HUDEP-2 (cell line): ENCODE results near the gene LPCAT3.

Experiments
- DNase-seq, 76 experiments: peaks; one replicate each; lab custom pipeline; 2025; ENCODE audit not compliant: unreplicated experiment in 76 of 76; lab: John Stamatoyannopoulos, UW

The LPCAT3 gene

GRCh38 chr12:6965714-6966113, 52.6 kb downstream of the LPCAT3 start:
- no peak for DNase-seq

- DNase-seq: peak in 74 of 76 experiments; percentile 16 to 93 (median 78)
These were observed 53.1 kb downstream of the LPCAT3 start for GRCh38 chr12:6965026-6965661.

- DNase-seq: peak in 21 of 76 experiments; percentile 9 to 62 (median 41)
These were observed 53.7 kb downstream of the LPCAT3 start for GRCh38 chr12:6964605-6965025.

- no peak for DNase-seq
These were observed 54.4 kb downstream of the LPCAT3 start for GRCh38 chr12:6963791-6964413.

- no peak for DNase-seq
These were observed 55.1 kb downstream of the LPCAT3 start for GRCh38 chr12:6963016-6963731.

DNA sequence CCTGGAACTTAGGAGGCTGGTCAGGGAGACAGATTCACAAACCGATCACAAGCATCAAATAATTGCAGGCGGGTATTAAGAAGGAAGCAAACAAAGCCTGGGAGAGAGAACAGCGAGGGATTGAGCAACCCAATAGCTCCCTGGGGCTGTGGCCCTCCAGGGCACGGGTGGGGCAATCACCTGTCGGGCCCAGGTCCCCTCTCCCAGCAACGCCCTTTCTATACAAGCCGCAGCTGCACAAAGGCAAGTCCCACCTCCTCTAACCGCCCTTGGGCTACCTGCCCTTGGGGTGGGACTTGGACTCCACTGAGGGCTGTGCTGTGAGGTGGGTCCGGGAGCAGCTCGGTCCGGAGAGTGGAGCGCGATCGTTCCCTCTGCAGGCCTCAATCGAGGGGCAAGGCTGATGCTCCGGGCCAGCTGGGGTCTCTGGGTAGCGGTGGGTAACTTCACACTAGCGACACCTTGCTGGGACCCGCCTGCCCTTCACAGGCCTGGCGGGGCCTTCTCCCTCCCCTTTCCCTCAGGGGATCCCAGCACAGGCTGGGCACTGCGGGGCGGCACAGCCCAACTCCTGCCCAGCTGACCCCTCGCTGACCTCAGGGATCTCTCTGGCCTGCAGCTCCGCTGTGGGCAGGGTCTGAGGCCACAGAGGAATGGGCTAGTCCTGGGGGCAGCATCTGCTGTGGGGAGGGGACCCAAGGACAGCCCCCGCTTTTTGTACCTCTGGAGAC, 55.8 kb downstream of the LPCAT3 start:
- DNase-seq: peak in 1 of 76 experiments; percentile 79

DNA sequence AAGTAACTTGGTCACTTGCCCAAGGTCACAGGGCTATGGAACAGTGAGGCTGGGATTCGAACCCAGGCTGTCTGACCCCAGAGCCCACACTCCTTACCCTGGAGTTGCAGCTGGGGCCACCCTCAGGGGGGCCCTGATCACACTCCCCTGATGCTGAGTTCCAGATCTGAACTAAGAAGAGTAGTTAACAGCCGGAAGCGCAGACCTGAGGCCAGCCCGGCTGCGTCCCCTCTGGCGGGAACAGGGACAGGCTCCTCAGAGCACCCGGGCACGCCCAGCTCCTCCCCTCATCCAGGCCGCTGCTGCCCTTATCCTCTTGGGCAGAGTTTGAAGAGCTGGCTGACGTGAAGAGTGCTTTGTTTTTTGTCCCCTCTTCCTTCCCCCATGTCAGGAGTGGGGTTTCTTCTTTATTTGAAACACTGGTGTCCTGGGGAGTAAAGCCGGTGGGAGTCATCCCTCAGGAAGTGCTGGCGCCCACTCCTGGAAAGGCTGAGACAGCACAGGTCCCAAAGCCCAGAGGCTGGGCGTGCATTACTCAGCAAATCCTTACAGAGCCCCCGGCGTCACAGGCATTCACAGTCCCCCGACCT, 56.5 kb downstream of the LPCAT3 start:
- peak in 75 of 76 experiments; percentile 33 to 92 (median 78) for DNase-seq

DNA sequence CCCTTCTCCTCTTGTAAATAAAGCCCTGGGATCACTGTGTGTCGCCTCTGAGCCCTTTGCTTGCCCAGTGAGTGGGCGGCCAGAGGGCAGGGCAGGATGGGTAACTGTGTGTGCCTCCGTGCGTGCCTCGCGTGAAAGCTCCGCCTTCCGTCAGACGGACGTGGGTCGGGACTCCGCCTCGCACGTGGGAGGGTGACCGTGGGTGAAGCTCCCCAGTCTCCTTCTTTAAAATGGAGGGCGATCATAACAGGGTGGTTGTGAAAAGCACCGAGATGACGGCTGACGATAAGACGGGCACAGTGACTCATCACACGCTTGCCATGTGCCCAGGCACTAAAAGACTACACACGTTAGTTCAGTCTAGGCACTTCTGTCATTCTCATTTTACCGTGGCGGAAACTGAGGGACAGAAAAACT, 57.0 kb downstream of the LPCAT3 start:
- peak in 74 of 76 experiments; percentile 61 to 95 (median 86) for DNase-seq

DNA sequence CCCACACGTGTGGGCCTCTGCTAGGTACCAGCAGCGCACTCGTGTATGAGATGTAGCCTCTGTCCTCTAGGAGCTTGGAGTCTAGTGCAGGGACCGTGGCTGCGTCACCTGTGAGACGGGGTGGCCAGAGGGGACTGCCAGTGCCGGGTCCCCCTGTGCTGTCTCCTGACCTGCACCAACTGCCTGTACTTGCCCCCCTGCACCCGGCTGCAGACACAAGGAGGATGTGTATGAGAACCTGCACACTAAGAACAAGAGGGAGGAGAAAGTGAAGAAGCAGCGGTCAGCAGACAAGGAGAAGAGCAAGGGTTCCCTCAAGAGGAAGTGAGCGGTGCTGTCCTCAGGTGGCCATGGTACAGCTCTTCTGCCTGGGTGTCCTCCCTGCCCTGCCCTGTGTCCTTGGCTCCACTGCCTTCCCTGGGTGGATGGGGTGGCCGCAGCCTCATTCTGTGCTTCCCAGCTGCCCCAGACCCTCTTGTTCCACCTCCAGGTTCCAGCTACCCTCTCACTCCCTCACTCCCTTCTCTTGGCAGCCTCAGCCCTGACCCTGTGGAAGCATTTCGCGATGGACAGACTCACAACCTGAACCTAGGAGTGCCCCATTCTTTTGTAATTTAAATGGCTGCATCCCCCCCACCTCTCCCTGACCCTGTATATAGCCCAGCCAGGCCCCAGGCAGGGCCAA, 57.5 kb downstream of the LPCAT3 start:
- peak in 35 of 76 experiments; percentile 10 to 83 (median 38) for DNase-seq

DNA sequence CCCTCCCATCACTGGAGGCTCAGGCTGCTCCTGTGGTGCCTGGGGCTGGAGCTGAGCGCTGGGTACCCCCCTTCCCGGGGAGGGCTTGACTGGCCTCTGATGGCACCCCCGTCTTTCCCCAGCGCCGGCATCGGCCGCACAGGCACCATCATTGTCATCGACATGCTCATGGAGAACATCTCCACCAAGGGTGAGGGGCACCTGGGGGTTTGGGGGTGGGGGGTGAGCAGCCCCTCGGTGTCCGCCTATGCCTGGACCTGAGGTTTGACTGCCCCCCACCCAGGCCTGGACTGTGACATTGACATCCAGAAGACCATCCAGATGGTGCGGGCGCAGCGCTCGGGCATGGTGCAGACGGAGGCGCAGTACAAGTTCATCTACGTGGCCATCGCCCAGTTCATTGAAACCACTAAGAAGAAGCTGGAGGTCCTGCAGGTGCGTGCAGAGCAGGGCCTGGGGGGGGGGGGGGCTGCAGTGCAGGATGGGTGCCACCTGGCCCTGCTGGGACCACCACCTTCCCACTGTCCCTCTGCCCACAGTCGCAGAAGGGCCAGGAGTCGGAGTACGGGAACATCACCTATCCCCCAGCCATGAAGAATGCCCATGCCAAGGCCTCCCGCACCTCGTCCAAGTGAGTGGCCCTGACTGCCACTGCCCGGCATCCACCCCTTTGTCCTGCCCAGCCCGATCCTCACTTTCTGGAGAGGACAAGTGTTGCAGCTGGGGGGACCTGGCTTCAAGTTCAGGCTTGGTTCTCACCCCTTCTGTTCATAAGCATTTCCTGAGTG, 58.3 kb downstream of the LPCAT3 start:
- no peak for DNase-seq

DNA sequence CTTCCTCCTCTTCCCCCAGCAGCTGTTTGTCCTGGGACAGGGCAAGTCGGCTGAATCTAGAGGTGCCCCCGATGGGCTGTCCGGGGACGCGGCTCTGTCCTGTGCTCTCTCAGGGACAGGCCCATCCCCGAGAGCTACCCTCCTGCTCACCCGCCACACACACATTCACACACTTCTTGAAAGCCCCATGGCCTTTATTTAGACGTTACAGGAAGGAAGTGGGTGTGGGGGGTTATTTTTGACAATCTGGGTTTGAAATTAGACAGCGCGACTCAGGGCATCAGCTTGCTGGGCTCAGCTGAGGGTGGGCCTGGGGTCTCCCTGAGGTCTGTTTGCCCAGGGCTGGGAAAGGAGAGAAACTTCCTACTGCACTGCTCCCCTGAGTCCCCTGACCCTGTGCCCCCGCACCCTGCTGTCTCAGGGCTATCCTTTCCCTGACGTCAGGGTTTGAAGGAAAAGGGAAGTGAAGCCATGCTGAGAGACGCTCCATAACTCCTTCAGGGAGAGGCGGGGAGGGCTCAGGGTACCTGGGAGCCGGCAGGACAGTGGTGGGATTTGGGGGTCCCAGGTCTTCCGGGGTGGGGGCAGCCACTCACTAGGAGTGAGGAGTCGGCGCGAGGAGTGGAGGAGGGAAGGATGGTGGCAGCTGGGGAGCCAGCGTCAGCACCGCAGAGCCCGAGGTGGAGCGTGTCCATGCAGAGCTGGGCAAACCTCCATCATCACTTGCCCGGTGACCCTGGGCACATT, 59.0 kb downstream of the LPCAT3 start:
- no peak for DNase-seq

DNA sequence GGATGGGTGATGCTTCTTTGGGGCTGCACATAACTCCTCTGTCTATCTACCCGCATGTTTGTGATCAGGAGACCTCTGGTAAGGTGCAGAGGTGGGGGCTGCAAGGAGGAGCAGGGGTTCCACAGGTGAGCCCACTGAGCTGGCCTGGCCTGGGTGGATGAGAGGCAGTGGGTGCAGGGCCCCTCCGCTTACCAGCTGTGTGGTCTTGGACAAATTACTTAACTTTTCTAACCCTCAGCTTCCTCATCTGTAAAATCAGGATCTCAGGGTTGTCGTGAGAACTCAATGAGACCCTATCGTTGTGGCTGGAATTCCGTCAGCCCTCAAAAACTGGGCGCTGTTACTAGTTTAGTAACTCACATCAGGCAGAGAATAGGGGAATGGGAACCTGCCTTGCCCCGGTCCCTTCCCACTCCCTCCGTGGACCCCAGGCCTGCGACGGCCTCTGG, 59.6 kb downstream of the LPCAT3 start:
- no peak for DNase-seq

DNA sequence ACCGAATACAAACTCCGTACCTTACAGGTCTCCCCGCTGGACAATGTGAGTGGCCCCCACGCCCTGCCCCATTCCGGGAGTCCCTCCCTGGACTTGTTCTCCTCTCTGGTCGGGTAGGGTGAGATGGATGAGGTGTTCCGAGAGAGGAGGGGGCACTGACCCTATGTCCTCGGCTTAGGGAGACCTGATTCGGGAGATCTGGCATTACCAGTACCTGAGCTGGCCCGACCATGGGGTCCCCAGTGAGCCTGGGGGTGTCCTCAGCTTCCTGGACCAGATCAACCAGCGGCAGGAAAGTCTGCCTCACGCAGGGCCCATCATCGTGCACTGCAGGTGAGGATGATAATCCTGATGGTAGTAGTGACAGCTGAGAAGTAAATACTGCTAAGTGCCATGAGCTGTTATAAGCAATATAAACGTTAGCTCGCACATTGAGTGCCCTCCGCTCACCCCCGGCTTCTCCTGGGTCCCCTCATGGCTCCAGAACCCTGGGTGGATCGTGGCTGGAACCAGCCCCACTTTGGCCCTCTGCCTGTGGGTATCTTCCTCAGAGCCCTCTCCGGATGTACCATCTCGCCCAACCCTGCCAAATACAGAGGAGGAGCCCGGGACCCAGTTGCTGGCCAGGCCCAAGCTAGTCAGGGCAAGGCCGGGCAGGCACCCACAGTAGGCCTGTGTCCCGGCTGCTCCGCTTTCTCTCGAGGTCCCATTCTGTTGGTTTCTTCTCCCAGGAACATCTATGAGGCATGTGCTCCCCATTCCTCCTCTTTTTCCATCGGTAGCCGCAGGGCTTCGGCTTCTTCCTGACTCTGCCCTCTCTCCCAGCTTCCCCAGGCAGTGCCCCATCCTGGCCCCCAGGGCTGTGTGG, 60.3 kb downstream of the LPCAT3 start:
- DNase-seq: no peak

DNA sequence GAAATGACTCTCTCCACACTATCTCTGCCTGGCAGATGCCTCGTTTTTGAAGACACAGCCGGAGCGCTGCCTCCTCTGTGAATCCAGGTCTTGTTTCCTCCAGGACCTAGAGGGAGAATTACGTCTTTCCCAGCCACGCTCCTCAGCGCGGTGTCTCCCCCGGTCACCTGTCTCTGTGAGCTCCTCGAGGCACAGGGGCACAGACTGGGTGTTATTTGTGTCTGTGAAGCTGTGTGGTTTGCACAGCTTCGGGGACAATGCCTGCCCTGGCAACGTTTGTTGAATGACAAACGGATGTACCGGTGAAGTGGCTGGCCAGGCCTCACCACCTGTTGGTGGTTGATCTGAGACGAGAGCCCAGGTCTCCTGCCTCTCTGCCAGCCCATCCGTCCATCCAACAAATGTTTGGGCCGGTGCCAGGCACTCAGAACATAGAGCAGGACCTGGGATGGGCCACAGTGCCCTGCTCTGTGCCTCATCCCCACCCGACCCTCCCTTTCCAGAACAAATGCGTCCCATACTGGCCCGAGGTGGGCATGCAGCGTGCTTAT, 61.0 kb downstream of the LPCAT3 start:
- no peak for DNase-seq

DNA sequence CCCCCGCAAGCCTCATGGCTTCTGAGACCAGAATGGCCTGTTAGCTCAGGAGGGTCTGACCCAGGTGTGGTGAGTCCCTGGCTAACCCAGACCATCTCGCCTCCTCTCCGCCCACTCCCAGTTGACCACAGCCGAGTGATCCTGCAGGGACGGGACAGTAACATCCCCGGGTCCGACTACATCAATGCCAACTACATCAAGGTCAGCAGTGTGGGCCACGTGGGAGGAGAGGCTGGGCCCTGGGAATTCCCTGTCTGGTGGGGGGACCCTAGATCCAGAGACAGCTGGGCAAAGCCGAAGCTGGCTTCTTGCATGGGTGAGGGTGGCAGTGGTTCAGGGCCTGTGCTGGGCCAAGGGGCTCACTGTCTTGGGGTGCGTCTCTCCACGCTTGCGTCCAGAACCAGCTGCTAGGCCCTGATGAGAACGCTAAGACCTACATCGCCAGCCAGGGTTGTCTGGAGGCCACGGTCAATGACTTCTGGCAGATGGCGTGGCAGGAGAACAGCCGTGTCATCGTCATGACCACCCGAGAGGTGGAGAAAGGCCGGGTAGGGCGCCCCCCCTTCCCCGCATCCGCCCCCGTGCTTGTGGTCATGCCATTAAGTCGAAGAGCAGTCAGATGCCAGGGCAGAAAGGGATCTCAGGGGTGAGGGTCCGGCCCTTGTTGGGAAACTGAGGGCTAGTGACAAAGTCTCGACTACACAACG, 62.1 kb downstream of the LPCAT3 start:
- DNase-seq: no peak

- DNase-seq: no peak
These were observed 62.9 kb downstream of the LPCAT3 start for GRCh38 chr12:6955108-6956020.
